GM19452 (cell line): Measurements from ENCODE around the gene RPA1.

Experiments used
- ATAC-seq: cut with Tn5 transposase; IDR thresholded peaks from one replicate; pipeline ENCODE4 v1.9.1; 2021; ENCODE audit not compliant: unreplicated experiment

Gene RPA1

GRCh38 chr17:1907909-1908698, 78.3 kb downstream of the RPA1 start:
- no peak for ATAC-seq

GRCh38 chr17:1908699-1909309, 79.0 kb downstream of the RPA1 start:
- no peak for ATAC-seq

GRCh38 chr17:1909985-1910384, 80.2 kb downstream of the RPA1 start:
- no peak for ATAC-seq

- no peak for ATAC-seq
These were observed 82.3 kb downstream of the RPA1 start for GRCh38 chr17:1912146-1912545.

GRCh38 chr17:1913702-1914101, 83.9 kb downstream of the RPA1 start:
- no peak for ATAC-seq

- ATAC-seq, result no peak
These were observed 84.9 kb downstream of the RPA1 start for GRCh38 chr17:1914661-1915083.

GRCh38 chr17:1915889-1916288, 86.1 kb downstream of the RPA1 start:
- ATAC-seq, result no peak

- ATAC-seq, result no peak
These were observed 86.5 kb downstream of the RPA1 start for GRCh38 chr17:1916316-1916715.

- no peak for ATAC-seq
These were observed 87.3 kb downstream of the RPA1 start for GRCh38 chr17:1916963-1917715.

GRCh38 chr17:1918346-1919162, 88.7 kb downstream of the RPA1 start:
- no peak for ATAC-seq

- ATAC-seq, result no peak
These were observed 89.4 kb downstream of the RPA1 start for GRCh38 chr17:1919201-1919600.

- ATAC-seq, result no peak
These were observed 91.1 kb downstream of the RPA1 start for GRCh38 chr17:1920948-1921351.

GRCh38 chr17:1928976-1929375, 99.2 kb downstream of the RPA1 start:
- ATAC-seq, result no peak

- ATAC-seq, result no peak
These were observed 100.5 kb downstream of the RPA1 start for GRCh38 chr17:1930337-1930645.

- ATAC-seq, result no peak
These were observed 102.2 kb downstream of the RPA1 start for GRCh38 chr17:1931844-1932579.

GRCh38 chr17:1933875-1934715, 104.3 kb downstream of the RPA1 start:
- no peak for ATAC-seq

- ATAC-seq, result no peak
These were observed 105.1 kb downstream of the RPA1 start for GRCh38 chr17:1934901-1935300.

- no peak for ATAC-seq
These were observed 107.0 kb downstream of the RPA1 start for GRCh38 chr17:1936766-1937165.

GRCh38 chr17:1937461-1937860, 107.7 kb downstream of the RPA1 start:
- ATAC-seq, result no peak
